ENCODE results near the gene IL16. TPM values are rescaled to one million over a fixed set of nuclear protein-coding genes. Genes with fewer than 3 reads are reported as not detected.

Gene IL16
- total RNA-seq, 4 donors from 2014 or later, result 4.9 to 11.5 (median 8.4) TPM

GRCh38 chr15:81264072-81264857 is 67.6 kb downstream of the IL16 start:
- intact Hi-C loops (cut with DNase I), result loop anchor here (10.0 kb wide), 1 partner anchor 289 kb away; no protein-coding TSS in a partner anchor
- TF ChIP-seq CTCF (IDR thresholded peaks at IDR 0.05), result no peak
- no peak for TF ChIP-seq POLR2A (IDR thresholded peaks at IDR 0.05)
- WGBS, 2 donors, result 81 to 85% methylated on average over 6 of the region's 6 CpGs
- Histone ChIP-seq H3K4me3 (replicated peaks in 1 of 3) (no peak overlapping the region), H3K4me1 (peaks cover 5 to 9% of the 10 kb centered on the region in 2 donors), H3K9me3 (no peaks in the 10 kb centered on the region), H3K27me3 (no peaks in the 10 kb centered on the region), H3K27ac (no peak overlapping the region), H3K36me3 (no peaks in the 10 kb centered on the region)
- no peak for DNase-seq

GRCh38 chr15:81265256-81265943 is 68.7 kb downstream of the IL16 start:
- intact Hi-C loops (cut with DNase I), result loop anchor here (5.0 to 10.0 kb wide), 3 partner anchors 113 to 291 kb away; no protein-coding TSS in a partner anchor
- WGBS, 2 donors, result 49 to 58% methylated on average over 12 of the region's 12 CpGs
- DNase-seq, result no peak
- Histone ChIP-seq H3K9me3 (no peaks in the 10 kb centered on the region), H3K4me3 (replicated peaks in 1 of 3) (no peak overlapping the region), H3K27ac (no peak overlapping the region), H3K36me3 (no peaks in the 10 kb centered on the region), H3K27me3 (no peaks in the 10 kb centered on the region), H3K4me1 (peaks cover 5 to 9% of the 10 kb centered on the region in 2 donors)
- TF ChIP-seq CTCF (IDR thresholded peaks at IDR 0.05) (no peak), POLR2A (IDR thresholded peaks at IDR 0.05) (no peak)

- Histone ChIP-seq H3K36me3 (no peaks in the 10 kb centered on the region), H3K4me1 (peaks cover 5 to 9% of the 10 kb centered on the region in 2 donors), H3K27ac (no peak overlapping the region), H3K27me3 (no peaks in the 10 kb centered on the region), H3K9me3 (no peaks in the 10 kb centered on the region), H3K4me3 (replicated peaks in 1 of 3) (no peak overlapping the region)
- DNase-seq, result peak; percentile 78 to 79
- TF ChIP-seq POLR2A (IDR thresholded peaks at IDR 0.05) (no peak), CTCF (IDR thresholded peaks at IDR 0.05) (peak; percentile 77 to 92 (median 79))
- whole genome bisulfite sequencing, 2 donors, result 6 to 7% methylated on average over 14 of the region's 14 CpGs
- intact Hi-C loops (cut with DNase I), result loop anchor here (5.0 to 10.0 kb wide), 3 partner anchors 114 to 291 kb away; no protein-coding TSS in a partner anchor
Observed at GRCh38 chr15:81265944-81266775, 69.5 kb downstream of the IL16 start.

GRCh38 chr15:81268340-81268739 is 71.7 kb downstream of the IL16 start:
- 95 to 98% methylated on average over 5 of the region's 5 CpGs for WGBS, 2 donors
- Histone ChIP-seq H3K4me3 (replicated peaks in 1 of 3) (no peak overlapping the region), H3K4me1 (peaks cover 5 to 9% of the 10 kb centered on the region in 2 donors), H3K9me3 (no peaks in the 10 kb centered on the region), H3K27me3 (no peaks in the 10 kb centered on the region), H3K27ac (no peak overlapping the region), H3K36me3 (no peaks in the 10 kb centered on the region)
- DNase-seq, result no peak
- intact Hi-C loops (cut with DNase I), result loop anchor here (5.0 to 10.0 kb wide), 3 partner anchors 116 to 294 kb away; no protein-coding TSS in a partner anchor
- TF ChIP-seq POLR2A (IDR thresholded peaks at IDR 0.05) (no peak), CTCF (IDR thresholded peaks at IDR 0.05) (no peak)
